HG03039 (cell line): ENCODE results near the gene EIF4G3.

ENCODE experiments used
- ATAC-seq: cut with Tn5 transposase; IDR thresholded peaks from one replicate; pipeline ENCODE4 v1.9.1; 2021; ENCODE audit warnings: mild to moderate bottlenecking, moderate library complexity; ENCODE audit not compliant: unreplicated experiment

The EIF4G3 gene

GRCh38 chr1:20771780-20772179 is 404.9 kb downstream of the EIF4G3 start:
- no peak for ATAC-seq

GRCh38 chr1:20770314-20771087 is 406.2 kb downstream of the EIF4G3 start:
- ATAC-seq = no peak

DNA sequence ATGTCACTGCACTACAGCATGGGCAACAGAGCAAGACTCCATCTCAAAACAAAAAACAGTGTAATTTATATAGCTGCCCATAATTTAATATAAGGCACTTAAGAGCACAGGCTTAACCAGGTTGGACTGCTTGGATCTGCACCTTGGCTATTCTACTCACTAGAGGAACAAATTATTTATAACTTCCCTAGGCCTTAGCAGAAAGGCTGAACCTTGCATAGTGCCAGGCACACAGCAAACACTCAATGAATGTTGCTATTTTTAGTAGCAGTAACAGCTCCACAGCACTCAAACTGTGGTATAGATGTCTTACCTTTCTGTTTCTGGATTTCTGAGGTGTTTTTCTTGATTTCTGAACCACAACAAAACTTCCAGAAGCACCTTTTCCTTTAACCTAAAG is 409.4 kb downstream of the EIF4G3 start:
- no peak for ATAC-seq

DNA sequence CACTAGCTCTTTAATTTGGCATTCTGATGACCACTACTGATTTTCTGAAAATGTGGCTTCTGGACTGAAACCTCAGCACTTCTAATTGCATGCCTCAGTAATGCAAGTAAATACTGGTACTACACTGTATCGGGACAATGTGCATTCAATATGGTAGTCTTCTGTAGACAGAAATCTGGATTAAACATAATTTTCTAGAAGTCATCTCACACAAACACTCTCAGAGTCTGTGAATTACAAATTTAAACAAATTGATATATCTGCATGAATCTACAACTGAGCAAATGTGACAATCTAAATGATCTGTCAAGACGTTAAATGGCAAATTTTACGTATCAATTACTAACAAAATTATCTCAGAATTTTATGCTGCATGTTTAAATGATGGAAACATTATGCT is 413.3 kb downstream of the EIF4G3 start:
- no peak for ATAC-seq

DNA sequence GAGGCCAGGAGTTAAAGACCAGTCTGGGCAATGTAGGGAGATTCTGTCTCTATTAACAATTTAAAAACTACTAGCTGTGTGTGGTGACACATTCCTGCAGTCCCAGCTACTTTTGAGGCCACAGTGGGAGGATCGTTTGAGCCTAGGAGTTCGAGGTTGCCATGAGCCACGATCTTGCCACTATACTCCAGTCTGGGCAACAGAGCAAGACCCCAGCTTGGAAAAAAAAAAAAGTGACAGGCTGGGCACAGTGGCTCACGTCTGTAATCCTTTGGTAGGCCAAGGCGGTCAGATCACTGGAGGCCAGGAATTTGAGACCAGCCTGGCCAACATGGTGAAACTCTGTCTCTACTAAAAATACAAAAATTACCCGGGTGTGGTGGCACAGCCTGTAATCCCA is 416.4 kb downstream of the EIF4G3 start:
- ATAC-seq = no peak
